Renal cortex interstitium (tissue), 11 donors: ENCODE data around the gene AK8. TPM values are rescaled to one million over a fixed set of nuclear protein-coding genes. Genes with fewer than 3 reads are reported as not detected.
"Not testable (repeated sequence)": the region's sequence is repeated elsewhere in the genome, so short reads cannot be mapped to it uniquely, and the experiment has no call there.

Experiments
- DNase-seq, 11 donors: peaks; one replicate each; pipeline ENCODE4 v3.0.0-alpha.2; 2013; ENCODE audit warnings: low read depth in 9 of 11, low spot score in 4 of 11; ENCODE audit errors: extremely low read depth in 1 of 11
- polyA plus RNA-seq, 3 donors: library from polyadenylated mRNA; unstranded; fragments of 120-200 nt; gene quantifications; one replicate each; pipeline ENCODE4 v1.2.1, GENCODE V29; 2013; ENCODE audit not compliant: insufficient read length in 3 of 3

AK8 gene
- polyA plus RNA-seq, 3 donors, result 4.1 to 5.0 (median 4.2) TPM

- no peak for DNase-seq
Measured at GRCh38 chr9:132711846-132712245, 166.2 kb downstream of the AK8 start.

GRCh38 chr9:132711152-132711551, 166.9 kb downstream of the AK8 start:
- not testable (repeated sequence) for DNase-seq

- no peak for DNase-seq
Measured at GRCh38 chr9:132710333-132710732, 167.8 kb downstream of the AK8 start.

GRCh38 chr9:132708769-132709430, 169.2 kb downstream of the AK8 start:
- DNase-seq, result no peak

- no peak for DNase-seq
Measured at GRCh38 chr9:132708239-132708638, 169.8 kb downstream of the AK8 start.

GRCh38 chr9:132703336-132703735, 174.7 kb downstream of the AK8 start:
- no peak for DNase-seq

GRCh38 chr9:132702254-132702653, 175.8 kb downstream of the AK8 start:
- DNase-seq, result no peak

- peak in 8 of 11 donors; percentile 3 to 31 (median 10) for DNase-seq
Measured at GRCh38 chr9:132699956-132700355, 178.1 kb downstream of the AK8 start.

GRCh38 chr9:132698989-132699388, 179.1 kb downstream of the AK8 start:
- no peak for DNase-seq

GRCh38 chr9:132697230-132697629, 180.9 kb downstream of the AK8 start:
- DNase-seq, result no peak

- no peak for DNase-seq
Measured at GRCh38 chr9:132694144-132694543, 183.9 kb downstream of the AK8 start.

GRCh38 chr9:132690696-132691095, 187.4 kb downstream of the AK8 start:
- peak in 2 of 11 donors; percentile 16 to 43 for DNase-seq

- DNase-seq, result no peak
Measured at GRCh38 chr9:132683873-132684272, 194.2 kb downstream of the AK8 start.

GRCh38 chr9:132681561-132681960, 196.5 kb downstream of the AK8 start:
- DNase-seq, result no peak

- DNase-seq, result no peak
Measured at GRCh38 chr9:132679946-132680625, 198.0 kb downstream of the AK8 start.

- DNase-seq, result no peak
Measured at GRCh38 chr9:132677976-132678375, 200.1 kb downstream of the AK8 start.

Other genes with a start within 250 kb of the AK8 start
- gene DDX31, start 208.3 kb downstream of the AK8 start, polyA plus RNA-seq, result 10 to 100 TPM; 16.4 to 20.4 (median 17.4) TPM
- 10 to 100 TPM; 24.2 to 31.1 (median 26.5) TPM for gene GTF3C4, start 207.8 kb downstream of the AK8 start, polyA plus RNA-seq
- 10 to 100 TPM in 1 of 3 donors, 1 to 10 TPM in 2; 9.0 to 11.1 (median 9.6) TPM for gene SPACA9, start 614 bp upstream of the AK8 start, polyA plus RNA-seq
- gene TSC1, start 66.3 kb upstream of the AK8 start, polyA plus RNA-seq, result 10 to 100 TPM; 41.7 to 65.4 (median 45.4) TPM
- 1 to 10 TPM in 1 of 3 donors, under 1 TPM in 2; 0.62 to 1.0 (median 0.70) TPM for gene GFI1B, start 100.4 kb upstream of the AK8 start, polyA plus RNA-seq
- gene GTF3C5, start 152.7 kb upstream of the AK8 start, polyA plus RNA-seq, result 10 to 100 TPM; 63.4 to 75.6 (median 74.4) TPM
- 1 to 10 TPM; 3.3 to 4.8 (median 4.0) TPM for gene CEL, start 183.7 kb upstream of the AK8 start, polyA plus RNA-seq
- gene RALGDS, start 243.0 kb upstream of the AK8 start, polyA plus RNA-seq, result 10 to 100 TPM; 30.6 to 44.4 (median 40.2) TPM